ENCODE data around the gene MRS2.

Gene MRS2

DNA sequence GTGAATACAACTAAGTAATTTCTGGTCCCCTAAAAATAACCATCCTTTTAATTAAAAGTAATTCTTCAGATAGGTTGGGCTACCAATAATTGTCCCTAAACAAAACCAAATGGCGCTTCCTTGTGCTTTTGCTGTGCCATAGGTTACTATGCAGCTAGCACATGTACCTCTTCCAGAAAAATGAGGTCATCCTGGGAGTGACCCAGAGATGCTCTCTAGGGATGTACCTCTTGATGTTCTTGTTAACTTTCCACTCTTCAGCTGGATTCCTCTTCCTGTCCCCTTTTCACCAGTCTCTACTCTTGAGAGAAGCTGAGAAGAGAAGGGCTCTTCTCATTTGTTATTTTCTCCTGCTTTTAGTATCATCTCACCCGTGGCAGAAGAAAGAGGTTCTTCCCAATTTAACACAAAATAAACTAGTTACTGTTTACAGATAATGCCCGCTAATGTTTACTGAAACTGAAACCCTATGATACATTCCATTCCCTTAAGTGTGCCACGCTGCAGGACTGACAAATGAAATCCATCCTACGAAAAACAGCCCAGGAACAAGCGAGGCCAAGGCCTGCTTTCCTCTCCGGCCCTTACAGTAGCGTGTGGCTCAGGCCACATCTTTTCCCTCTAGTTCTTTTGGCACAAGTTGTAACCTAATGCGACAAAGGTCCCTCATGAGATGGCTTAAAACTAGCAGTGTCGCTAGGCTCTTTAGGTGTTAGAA lies 24.2 kb downstream of the MRS2 start:
- DNase-seq = no peak

DNA sequence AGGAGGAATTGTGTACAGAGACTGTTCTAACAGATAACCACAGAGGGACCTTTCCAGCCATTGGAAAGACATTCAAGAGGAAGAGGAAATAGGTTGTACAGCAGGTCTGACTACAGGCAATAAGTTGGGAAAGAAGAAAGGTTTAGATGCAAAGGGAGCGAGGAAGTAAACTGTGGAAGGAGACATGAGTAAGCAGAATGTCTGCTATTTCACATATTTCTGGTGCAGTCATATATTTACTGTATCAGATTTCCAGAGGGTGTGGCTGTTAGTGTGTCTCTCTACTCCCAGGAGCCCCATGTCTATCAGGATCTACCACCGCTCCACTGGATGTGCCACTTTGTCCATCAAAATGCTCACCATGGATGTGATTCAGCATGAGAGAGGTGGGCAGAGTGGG lies 25.9 kb downstream of the MRS2 start:
- DNase-seq = no peak

DNA sequence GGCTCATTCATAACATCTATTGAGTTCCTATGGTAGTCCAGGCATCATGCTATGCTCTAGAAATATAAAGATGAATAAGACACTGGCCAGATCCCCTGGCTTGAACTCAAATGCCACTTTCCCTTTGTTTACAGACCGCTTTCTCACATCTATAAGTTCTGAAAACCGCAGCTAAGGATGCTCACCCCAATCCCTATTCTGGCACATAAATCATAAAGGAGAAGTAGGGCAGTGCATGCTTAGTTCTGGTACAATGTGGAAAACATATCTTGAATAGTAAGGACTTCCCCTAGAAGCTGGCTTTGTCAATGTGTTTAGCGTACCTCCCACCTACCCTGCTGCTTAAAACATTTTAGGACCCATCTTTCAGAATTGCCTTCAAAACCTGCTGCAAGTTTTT lies 26.4 kb downstream of the MRS2 start:
- no peak for DNase-seq

DNA sequence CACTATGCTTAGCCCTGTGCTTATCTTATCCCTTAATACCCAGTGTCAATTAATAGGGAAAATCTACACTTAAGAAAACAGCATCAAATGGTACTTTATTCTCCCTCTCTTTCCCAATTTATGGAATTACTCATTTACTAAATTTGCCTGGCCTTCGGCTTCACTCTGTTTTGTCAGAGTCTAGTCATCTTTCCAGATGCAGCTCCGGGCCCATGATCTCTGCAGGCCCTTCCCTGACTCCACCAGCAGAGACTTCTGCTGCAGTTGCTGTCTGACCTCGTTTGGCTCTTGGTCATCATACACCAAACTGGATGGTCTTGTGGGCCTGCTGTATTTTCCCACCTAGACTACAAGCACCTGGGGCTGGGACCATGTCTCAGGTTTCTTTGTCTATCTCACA lies 27.4 kb downstream of the MRS2 start:
- DNase-seq = no peak

DNA sequence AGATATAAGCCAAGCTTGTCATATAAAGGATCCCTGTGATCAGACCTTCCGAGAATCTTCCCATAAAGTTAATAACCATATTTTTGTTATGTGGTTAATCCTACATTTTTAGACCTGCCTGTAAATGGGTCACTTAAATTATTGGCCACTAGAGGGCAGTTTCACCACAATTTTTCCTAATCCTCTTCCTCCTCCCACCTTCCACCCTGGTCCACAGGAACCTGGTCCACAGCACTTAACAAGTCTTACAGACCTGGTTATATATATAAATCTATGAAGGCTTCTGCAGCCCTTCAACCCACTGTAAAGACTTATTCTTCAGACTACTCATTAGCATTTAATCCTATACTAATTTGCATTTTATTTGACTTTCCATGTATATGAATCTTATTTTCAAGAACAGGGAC lies 28.3 kb downstream of the MRS2 start:
- DNase-seq = no peak

DNA sequence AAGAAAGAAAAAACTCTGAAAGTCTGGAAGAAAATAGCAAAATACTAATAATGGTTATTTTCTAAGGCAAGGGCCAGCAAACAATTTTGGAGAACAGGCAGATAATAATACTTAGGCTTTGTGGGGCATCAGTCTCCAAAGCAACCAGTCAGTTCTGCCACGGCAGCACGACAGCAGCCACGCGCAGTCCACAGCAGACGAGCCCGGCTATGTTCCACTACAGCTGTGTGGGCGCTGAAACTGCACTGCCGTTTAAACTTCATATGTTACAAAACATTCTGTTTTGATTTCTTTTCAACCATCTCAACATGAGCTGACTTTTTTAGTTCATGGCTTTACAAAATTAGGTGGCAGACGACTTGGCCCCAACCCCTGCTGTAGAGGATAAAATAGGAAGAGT lies 29.9 kb downstream of the MRS2 start:
- DNase-seq = peak in 11 of 58 donors; percentile 2 to 46 (median 10)

DNA sequence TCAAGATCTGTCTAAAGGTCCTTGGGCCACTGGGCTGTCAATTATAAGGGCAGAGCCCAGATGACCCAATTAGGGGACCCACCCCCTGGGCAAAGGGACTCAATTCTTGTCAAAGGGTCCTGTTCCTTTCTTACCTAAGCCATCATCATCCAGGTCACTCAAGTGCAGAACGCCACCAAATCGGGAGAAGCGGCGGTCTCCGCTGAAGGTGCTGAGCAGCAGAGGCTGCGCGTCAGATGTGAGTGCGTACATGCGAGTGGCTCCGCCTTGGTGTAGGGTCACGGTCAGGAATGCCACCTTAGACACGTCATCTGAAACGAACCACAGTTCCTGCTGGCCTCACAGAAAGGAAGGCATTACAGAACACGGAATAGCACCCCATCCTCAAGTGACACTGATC lies 34.2 kb downstream of the MRS2 start:
- no peak for DNase-seq

DNA sequence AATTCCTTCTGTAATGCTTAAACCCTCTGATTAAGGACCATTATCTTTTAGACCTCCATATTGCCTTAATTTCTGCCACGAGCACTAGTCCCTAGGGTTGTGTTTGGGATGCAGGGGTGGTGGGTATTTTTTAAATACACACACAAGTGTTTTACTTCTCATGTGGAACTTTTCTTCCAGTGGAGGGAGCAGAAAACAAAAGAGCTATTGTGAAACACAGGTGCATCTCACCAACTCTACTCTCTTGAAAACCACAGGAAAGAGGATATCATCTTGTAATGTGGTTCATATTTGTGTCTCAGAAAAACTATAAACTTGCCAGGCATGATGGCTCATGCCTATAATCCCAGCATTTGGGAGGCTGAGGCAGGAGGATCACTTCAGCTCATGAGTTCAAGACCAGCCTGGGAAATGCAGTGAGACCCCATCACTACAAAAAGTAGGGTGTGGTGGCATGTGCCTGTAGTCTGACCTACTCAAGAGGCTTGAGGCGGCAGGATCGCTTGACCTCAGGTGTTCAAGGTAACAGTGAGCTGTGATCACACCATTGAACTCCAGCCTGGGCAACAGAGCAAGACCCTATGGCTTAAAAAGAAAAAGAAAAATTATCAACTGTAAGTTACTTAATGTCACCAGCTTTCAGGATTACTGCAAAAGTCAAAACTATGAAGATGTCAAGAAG lies 37.3 kb downstream of the MRS2 start:
- no peak for DNase-seq

DNA sequence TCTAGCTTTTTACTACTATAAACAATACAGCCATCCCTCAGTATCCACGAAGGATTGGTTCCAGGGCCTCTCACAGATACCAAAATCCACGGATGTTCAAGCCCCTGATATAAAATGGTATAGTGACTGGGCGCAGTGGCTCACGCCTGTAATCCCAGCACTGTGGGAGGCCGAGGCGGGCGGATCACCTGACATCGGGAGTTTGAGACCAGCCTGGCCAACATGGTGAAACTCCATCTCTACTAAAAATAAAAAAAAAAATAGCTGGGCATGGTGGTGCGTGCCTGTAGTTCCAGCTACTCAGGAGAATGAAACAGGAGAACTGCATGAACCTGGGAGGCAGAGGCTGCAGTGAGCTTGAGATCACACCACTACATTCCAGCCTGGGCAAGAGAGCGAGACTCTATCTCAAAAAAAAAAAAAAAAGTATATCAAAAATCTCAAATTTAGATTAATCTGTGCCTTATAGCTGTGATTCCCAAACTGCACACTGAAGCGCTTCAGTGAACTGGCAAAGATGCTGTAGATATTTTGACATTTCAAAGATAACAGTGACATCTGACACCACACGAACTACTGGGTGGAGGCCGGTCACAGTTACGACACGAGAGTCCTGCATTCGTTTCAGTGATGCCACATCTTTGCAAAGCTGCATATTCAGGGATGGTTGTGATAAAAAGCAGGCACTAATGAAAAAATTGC lies 38.3 kb downstream of the MRS2 start:
- no peak for DNase-seq

DNA sequence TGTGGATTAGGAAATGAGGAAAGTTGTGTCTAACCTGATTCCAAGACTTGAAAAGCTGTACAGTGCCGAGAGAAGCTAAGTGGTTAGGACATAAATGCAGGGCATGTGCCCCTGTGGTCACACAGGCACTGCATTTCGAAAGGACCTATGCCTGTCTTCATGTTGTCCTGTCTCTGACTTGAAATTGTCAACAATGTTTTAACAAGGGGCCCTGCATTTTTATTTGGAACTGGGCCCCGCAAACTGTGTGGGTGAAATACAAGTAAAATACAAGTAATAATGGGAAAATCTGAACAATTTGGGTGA lies 38.8 kb downstream of the MRS2 start:
- no peak for DNase-seq

DNA sequence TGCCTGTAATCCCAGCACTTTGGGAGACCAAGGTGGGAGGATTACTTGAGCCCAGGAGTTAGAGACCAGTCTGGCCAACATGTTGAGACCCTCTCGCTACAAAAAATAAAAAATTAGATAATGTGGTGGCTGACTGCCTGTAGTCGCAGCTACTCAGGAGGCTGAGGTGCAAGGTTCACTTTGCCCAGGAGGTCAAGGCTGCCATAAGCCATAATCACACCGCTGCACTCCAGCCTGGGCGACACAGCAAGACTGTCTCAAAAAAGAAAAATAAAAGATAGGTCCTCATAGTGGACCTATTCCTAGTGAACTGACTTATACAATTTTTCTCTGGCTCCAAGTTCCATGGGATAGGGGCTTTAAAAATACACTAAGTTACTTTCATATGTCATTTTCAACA lies 41.9 kb downstream of the MRS2 start:
- no peak for DNase-seq

DNA sequence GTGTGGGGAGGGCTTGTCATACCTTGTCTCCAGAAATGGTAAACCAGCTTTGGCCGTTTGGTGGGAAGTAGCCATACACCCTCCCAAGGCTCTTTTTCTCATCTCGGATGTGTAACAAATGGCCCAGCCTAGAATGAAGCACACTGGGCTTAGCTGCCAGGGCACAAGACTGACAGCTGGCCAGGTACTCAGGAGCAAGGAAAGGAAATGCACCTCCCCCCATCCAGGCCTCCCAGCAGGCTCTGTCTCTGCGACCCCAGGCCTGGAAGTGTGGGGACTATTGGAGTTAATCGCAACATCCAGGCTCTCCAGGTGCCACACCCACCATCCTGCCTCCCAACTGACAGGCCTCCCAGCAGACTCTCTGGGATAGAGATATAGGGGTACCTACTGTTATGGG lies 43.0 kb downstream of the MRS2 start:
- DNase-seq = no peak

DNA sequence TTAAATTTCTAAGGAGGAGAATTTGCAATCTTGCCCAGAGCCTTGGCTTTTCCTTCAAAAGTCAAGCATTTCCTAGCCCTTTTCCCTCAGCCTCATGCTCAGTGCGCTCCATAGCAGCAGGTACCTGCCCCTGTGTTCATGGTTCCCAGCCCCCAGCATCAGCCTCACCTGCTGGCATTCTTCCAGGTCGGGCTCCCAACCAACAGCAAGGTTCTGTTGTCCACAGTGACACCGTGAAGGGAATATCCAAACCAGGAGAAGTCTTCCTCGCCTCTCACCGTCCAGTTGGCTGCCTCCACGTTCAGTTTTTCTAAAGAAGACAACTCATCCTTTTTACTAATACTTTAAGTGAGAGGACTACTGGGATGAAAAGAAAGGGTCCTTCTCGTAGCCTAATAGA lies 43.9 kb downstream of the MRS2 start:
- no peak for DNase-seq

DNA sequence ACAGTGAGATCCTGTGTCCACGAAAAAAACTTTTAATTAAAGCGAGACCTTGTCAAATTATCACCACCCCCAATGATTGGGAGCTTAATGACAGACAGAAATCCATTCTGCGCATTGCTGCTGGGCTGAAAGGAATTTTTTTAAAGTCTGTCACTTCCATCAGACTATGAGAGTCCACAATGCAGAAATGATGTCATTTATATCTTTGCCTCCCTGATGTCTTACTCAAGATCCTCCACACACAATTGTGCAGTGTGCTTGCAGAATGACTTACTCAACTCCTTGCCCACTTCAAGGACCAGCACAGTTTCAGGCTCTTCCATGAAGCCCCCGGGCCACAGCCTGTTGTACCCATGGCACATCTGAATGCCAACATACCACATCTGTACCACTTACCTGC lies 45.7 kb downstream of the MRS2 start:
- DNase-seq = no peak

DNA sequence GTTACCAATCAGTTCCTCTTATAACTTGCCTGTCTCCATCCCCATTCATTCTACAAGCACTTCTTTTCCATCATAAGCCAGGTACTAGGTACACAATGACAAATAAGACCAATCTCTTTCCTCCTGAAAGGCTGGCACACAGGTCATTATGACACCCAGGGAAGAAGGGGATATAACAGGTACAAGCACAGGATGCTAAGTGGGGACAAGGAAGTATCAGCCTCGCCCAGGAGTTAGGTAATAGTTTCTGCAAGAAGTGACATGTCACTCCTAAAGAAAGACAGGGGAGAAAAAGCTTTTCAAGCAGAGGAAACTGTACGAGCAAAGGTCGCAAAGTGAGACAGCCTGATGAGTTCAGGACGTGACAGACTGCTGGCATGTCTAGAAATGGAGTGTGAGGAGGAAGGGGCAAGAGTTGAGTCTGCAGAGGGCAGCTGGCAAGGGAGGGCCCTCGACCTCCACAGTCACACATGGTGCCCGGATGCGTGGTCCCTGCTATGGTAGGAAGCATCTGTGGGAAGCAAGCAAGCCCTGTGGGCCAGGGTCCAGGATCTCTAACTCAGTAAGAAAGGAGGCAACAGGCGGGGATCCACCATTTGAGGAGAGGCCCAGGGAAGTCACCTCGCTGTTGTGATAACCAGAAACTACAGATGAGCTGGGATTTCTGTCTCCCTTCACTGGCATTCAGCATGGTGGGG lies 46.2 kb downstream of the MRS2 start:
- no peak for DNase-seq

DNA sequence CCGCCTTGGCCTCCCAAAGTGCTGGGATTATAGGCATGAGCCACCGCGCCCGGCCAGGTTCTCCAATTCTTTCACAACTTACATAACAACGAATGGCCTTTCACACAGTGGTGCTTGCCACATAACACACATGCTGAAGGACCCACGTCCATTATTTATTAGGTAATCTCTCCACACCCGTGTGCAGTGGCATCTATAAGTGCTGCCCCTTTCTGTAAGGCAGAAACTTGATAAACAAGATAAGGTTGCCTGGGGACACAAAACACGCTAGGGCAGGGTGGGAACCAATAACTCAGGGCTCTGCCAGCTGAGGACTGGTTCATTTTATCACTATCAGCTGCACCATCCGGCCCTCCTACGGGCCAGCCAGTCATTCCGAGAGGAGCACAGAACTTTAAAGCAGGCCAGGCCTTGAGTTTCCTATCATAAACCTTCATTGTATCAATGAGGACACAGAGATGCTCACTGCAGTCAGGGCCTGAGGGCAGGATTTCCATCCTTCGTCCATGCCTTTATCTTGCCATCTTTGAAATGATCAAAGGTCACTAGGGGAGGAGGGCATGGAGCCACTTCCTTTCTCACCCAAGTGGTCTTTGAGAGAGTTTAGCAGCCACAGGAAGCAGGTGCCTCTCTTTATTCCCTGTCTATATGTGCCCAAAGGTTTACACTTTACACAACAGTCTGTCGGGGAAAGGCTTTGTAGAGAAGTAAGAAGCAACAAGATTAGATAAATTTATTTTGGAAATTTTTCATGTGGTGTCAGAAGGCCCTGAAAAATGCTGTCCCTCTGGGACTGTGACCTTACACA lies 49.0 kb downstream of the MRS2 start:
- DNase-seq = no peak

DNA sequence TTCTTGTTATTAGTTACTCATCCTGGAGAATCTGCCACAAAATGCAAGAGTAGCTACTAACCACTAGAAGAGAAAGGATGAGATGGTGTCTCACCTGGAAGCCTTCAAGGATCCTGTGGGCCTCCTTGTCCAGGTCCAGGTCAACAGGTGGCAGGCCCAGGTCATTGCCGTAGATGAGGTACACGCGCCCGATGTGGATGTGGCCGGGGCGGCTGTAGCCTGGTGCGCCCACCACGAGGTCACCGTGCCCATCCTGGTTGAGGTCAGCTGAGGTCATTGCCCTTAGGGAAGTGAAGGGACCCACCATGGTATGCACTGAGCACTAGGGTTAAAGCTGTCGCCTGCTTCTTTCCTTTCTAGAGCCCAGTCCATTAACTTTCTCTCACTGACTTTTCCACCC lies 51.2 kb downstream of the MRS2 start:
- DNase-seq = no peak

DNA sequence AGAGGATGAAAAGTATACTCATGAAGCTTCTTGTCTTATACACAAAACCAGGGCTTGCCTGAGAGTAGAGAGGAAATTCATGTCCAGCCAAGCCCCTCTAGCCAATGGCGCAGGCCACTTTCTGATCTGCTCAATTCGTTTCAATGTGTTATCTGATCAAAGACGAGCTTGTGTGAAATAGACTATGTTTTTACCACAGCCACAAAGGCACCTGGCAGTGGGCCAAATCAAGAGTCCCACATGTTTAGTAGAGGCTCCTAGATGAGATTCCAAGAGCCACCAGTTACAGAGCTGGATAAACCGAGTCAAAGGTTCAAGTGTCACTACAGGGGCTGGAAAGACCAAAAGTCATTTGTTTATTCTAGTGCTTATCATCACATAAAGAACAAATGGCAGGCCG lies 51.7 kb downstream of the MRS2 start:
- no peak for DNase-seq

DNA sequence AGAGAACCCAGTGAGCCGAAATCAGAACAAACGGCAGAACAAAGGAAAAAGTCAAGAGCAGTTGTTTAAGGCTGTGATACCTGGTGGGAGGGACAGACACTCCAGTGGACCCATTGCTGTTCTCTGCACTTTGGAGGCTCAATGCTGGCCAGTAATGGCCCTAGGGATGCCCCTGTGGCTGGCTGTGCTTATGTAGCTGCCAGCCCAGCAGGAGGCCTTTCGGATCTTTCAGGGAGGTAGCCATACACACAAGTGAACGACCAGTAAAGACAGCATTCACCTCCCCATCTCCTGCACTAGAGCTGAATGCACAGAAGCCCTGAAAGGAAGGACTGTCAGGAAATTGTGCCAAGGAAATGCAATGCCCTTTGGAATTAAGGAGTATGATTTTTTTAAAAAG lies 52.3 kb downstream of the MRS2 start:
- no peak for DNase-seq

DNA sequence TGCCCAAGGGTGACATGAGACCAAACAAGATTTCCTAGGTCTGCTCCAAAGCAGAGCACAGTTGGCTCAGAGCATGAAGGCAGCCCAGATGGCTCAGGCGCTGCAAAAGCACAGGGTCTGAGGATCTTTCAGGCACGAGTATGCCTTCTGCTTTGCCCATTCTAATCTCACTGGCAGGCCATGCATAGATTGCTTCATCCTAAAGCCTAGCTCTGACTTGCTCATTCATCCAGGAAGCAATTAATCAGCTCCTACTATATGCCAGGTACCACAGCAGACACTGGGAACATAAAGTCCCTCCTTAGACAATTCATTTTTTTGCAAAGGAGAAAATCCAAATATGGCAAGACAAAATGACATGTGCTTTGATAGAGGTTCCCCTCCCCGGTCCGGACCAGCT lies 55.4 kb downstream of the MRS2 start:
- DNase-seq = no peak

DNA sequence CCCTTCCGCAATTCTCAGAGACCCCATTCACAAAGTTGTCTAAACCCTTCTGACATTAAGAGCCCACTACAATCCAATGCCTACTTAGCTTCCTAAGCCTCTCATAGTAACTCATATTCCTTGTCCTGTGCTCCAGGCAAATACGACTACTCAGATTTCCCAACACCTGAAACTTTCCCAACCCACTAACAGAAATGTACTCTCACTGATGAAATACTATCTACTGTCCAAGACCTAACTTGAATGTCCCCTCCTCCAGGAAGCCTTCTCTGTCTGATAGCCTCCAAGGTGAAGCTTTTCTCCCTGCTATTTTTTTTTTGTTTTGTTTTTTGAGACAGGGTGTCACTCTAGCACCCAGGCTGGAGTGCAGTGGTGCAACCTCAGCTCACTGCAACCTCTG lies 56.2 kb downstream of the MRS2 start:
- DNase-seq = no peak

DNA sequence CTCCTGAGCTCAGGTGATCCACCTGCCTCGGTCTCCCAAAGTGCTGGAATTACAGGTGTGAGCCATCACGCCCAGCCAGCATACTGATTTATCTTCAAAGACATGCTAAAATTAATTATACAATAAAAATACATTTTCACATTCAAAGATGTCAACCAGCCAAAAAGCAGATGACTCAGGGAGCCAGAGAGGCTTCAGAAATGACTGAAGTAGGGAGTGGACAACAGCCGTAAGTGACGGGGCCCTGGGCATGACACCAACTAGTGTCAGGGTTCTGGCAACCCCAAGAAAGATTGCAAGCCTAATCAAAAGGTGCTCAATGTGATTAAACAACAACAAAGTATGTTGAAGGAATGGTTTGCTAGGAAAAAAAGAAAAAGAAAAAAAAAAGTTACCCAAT lies 58.2 kb downstream of the MRS2 start:
- DNase-seq = no peak

All from anterior cingulate cortex (tissue), 58 donors.